Brain pericyte (primary cell): Measurements from ENCODE around the gene KANK2.
"Not testable (repeated sequence)": the region's sequence is repeated elsewhere in the genome, so short reads cannot be mapped to it uniquely, and the experiment has no call there.

Source experiments
- DNase-seq: peaks from one replicate; pipeline ENCODE4 v3.0.0-alpha.2; 2012; ENCODE audit warnings: low read depth, low spot score

Gene KANK2

GRCh38 chr19:11172576-11172975 lies 24.8 kb downstream of the KANK2 start:
- DNase-seq = no peak

DNA sequence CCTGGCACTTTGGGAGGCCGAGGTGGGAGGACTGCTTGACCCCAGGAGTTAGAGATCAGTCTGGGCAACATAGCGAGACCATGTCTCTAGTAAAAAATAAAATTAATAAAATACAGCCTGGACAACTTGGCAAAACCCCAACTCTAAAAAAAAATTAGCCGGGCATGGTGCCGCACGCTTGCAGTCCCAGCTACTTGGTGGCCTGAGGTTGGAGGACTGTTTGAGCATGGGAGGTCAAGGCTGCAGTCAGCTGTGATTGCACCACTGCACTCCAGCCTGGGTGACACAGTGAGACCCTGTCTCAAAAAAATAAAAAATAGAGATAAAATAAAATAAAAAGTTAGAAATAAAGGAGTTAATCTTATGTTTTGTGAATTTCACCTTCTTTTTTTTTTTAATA lies 26.2 kb downstream of the KANK2 start:
- no peak for DNase-seq

DNA sequence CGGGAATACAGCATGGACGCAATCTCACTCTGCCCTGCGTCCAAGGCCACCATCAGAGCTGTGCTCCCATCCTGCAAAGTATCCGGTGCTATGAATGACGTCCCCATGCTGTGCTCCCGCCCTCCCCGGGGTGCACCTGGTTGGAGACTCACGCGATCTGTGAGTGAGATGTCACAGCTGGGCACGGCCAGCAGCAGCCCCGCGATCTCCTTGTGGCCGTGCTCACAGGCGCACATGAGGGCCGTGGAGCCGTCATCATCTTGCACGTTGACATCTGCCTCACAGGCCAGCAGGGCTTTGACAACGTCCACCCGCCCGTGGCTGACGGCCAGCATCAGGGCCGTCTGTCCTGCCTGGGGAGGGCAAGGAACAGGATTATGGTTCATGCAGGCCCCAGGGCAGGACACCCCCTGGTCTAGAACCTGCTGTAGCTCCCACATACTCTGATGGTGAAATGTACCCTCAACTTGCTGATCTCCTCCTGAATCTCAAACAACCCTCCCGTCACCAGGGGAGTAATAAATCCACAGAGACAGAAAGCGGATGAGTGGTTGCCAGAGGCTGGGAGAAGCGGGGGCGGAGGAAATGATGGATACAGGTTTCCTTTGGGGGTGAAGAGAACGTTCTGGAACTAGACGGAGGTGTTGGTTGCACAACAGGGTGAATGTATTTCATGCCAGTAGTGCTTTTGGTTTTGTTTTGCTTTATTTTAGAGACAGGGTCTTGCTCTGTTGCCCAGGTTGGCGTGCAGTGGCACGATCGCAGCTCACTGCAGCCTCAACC lies 27.3 kb downstream of the KANK2 start:
- DNase-seq = no peak

DNA sequence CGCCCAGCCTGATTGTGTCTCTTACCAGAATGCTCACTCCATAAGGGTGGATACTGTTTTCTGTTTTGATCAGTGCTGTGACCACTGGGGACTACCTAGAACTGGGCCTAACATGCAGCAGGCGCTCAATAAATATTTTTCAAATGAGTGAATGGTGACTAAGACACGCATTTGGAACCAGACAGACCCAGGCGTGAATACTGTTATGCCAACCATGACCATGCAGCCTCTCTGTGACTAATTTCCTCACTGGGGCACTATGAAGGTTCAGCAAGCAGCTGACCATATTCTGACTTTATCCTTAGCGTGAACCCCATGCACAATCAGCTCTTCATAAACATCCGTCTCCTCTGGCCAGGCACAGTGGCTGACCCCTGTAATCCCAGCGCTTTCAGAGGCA lies 28.8 kb downstream of the KANK2 start:
- DNase-seq = no peak

- no peak for DNase-seq
These were observed 30.8 kb downstream of the KANK2 start for GRCh38 chr19:11166281-11167142.

DNA sequence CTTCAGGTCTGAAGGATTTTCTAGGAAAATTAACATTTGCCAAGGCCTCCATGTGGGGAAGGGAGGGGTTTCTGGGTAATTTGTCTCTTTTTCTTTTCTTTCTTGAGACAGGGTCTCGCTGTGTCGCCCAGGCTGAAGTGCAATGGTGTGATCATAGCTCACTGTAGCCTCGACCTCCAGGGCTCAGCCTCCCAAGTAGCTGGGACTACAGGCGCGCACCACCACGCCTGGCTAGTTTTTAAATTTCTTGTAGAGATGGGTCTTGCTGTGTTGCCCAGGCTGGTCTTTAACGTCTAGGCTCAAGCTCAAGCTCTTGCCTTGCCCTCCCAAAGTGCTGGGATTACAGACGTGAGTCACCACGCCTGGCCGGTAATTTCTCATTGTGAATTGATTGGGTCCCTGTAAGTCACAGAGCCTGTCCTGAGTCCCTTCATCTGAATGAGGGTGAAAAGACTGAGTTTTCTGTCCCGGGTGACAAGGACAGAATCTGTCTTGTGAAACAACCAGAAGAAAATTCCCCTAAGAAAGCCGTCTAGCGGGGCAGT lies 31.8 kb downstream of the KANK2 start:
- no peak for DNase-seq

GRCh38 chr19:11164879-11165406 lies 32.4 kb downstream of the KANK2 start:
- no peak for DNase-seq

- DNase-seq = no peak
These were observed 33.0 kb downstream of the KANK2 start for GRCh38 chr19:11164296-11164695.

DNA sequence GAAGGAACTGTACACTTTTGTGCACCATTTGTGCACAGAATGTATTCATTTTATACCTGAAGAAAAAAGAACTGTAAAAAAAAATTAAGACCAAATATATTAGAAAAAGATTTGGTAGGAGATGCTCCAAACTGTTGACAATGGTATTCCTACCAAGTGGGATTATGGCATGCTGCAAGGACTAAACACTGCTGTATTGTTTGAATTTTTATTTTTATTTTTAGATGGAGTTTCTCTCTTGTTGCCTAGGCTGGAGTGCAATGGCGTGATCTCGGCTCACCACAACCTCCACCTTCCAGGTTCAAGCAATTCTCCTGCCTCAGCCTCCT lies 36.9 kb downstream of the KANK2 start:
- not testable (repeated sequence) for DNase-seq

DNA sequence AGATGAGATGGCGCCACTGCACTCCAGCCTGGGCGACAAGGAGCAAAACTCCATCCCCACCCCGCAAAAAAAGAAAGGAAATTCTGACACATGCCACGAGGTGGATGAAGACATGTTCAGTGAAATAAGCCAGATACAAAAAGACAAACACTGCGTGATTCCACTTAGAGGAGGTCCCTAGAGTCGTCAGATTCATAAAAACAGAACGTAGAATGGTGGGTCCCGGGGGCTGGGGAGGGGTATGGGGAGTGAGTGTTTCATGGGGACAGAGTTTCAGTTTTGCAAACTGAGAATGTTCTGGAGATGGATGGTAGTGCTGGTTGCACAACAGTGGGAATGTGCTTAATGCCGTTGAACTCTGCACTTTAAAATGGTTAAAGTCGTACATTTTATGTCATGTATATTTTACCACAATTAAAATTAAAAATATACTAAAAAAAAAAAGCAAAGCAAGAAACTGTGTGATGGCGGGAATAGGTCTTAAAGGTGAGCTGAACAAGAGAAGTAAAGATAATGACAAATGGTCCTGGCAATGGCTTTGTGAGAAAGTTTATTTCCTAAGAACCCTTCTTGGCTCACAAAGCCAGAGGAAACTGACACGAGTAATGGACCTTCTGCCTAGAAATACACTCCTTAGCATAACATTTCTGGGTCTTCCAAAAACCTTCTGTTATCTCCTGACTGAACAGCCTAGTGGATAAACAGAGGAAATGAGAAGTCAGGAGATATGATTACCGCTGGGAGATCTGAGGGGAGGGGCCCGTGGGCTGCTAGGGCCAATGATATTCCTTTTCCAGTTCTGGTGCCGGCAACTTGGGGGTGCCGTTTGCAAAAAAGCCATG lies 37.5 kb downstream of the KANK2 start:
- no peak for DNase-seq

DNA sequence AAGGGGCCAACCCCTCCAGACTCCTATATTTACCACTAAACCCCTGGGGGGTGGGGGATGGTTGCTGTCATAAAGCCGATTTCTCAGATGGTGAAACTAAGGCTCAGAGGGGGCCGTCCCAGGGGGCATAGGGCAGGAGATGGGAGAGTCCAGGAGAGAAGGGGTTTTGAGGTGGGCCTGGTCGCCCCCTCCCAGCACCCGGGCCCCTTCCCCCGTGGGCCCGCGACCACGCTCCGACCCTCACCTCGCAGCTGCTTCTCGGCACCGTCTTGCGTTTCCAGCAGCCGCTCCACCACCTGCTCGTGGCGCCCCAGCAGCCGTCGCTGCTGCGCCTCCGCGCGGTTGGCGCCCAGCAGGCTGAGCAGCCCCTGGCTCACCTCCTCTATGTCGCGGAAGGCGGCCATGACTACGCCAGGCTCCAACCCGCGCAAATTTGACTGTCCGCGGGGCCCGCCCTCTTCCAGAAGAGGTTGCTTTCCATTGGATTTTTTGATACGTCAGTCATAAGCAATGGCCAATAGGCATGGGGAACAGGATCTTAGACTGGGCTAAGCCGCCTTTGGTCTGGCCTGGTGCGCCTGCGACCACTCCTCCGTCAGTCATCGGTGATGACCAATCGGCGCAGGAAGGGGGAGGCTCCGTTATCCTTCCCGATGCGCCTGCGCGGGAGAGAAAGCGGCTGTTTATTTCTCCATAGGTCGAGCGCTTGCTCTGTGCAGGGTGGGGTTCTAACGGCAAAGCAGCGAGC lies 41.8 kb downstream of the KANK2 start, which contains the start of gene SPC24:
Gene SPC24, minus strand, starts transcription at position 410 of the 748 bp plus-strand sequence. Its CDS starts 6 bp downstream, at position 404.
- DNase-seq = peak; percentile 96

- no peak for DNase-seq
These were observed 42.7 kb downstream of the KANK2 start for GRCh38 chr19:11154683-11155047.

- DNase-seq = peak; percentile 67
These were observed 44.9 kb downstream of the KANK2 start for GRCh38 chr19:11152318-11153062.

DNA sequence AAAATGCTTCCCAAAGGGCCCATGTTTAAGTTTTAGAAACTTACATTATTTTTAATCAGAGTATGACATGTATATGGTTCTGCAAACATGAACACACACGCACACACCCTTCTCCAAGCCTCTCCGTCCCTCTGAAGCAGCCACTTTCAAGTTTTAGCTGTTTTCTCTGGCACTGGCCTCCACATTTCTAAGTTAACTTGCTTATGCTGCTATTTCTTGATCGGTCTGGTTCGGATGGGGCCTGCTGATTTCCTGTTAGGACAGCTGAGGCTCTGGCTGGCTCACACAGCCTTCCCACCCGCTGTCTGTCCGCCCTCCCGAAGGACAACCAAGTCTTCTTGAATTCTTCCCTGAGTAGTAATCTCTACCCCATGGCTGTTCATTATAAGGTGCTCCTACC lies 46.2 kb downstream of the KANK2 start:
- DNase-seq = peak; percentile 92

GRCh38 chr19:11148001-11148400 lies 49.3 kb downstream of the KANK2 start:
- no peak for DNase-seq

DNA sequence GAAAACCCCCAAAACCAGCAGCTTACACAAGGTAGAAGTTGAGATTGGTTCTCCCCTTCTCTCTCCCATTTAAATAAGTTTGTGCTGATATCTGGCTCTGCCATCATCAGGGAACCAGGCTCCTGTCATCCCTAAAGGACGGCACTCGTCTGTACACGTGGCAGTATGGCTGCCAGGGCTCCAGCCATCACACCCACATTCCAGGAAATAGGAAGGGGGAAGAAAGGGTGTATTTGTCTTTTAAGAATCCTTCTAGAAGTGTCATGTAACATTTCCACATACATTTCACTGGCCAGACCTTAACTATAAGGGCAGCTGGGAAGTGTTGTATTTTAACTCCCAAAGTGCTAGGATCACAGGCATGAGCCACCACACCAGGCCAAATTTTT lies 51.8 kb downstream of the KANK2 start:
- DNase-seq = no peak

DNA sequence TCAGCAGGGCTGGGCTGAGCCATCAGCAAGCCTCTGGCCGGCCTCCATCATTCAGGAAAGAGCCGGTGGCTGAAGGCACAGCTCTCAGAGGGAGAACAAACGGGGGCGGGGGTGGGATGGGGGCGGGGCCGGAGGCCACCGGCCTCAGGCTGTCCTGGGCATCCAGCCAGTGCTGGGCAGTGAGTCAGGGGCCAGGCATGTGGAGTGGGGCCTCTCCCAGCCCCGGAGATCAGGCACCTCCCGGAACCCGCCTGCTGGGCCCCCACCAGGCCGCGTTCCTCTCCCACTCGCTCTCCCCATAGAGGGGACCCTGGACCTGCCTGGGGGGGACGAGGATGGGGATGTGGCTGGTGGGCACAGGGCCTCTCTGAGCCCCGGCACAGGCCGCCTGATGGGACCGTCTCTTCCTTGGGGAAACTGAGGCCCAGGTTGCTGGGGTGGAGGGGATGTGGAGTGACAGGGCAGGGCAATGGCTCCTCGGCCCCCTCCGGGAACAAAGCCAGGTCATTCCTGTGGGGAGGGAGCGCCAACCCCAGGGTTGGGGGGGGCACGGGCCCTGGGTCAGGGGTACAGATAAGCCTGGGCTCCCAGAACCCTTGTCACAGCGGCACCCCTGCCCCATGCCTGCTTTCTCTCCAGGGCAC lies 54.7 kb downstream of the KANK2 start:
- DNase-seq = peak; percentile 76

- DNase-seq = no peak
These were observed 55.3 kb downstream of the KANK2 start for GRCh38 chr19:11141937-11142527.

- DNase-seq = no peak
These were observed 56.4 kb downstream of the KANK2 start for GRCh38 chr19:11140896-11141295.
